ENCODE measurements around the gene PAAF1.
A peak's percentile ranks its signal among the peaks of the same experiment; 100 is the strongest.

The PAAF1 gene

GRCh38 chr11:73949246-73949645, 72.4 kb downstream of the PAAF1 start:
- DNase-seq: no peak

GRCh38 chr11:73949912-73950311, 73.1 kb downstream of the PAAF1 start:
- no peak for DNase-seq

- DNase-seq: peak; percentile 36
These were observed 74.3 kb downstream of the PAAF1 start, which contains the start of gene DNAJB13 for GRCh38 chr11:73950869-73951710. Gene DNAJB13 (plus strand): TSS chr11:73951026. CDS start chr11:73951070, 44 bp downstream.

GRCh38 chr11:73951797-73952196, 75.0 kb downstream of the PAAF1 start:
- no peak for DNase-seq

GRCh38 chr11:73956876-73957653, 80.3 kb downstream of the PAAF1 start:
- no peak for DNase-seq

GRCh38 chr11:73957654-73958361, 81.0 kb downstream of the PAAF1 start:
- DNase-seq: no peak

- DNase-seq: no peak
These were observed 81.8 kb downstream of the PAAF1 start for GRCh38 chr11:73958521-73959141.

GRCh38 chr11:73961321-73961720, 84.5 kb downstream of the PAAF1 start:
- DNase-seq: peak; percentile 37

GRCh38 chr11:73962101-73962705, 85.4 kb downstream of the PAAF1 start:
- no peak for DNase-seq

GRCh38 chr11:73963861-73964260, 87.1 kb downstream of the PAAF1 start:
- no peak for DNase-seq

GRCh38 chr11:73965076-73965763, 88.4 kb downstream of the PAAF1 start:
- DNase-seq: peak; percentile 31

GRCh38 chr11:73965764-73966121, 88.9 kb downstream of the PAAF1 start:
- DNase-seq: no peak

GRCh38 chr11:73968356-73968966, 91.7 kb downstream of the PAAF1 start:
- DNase-seq: no peak

GRCh38 chr11:73969091-73969490, 92.3 kb downstream of the PAAF1 start:
- no peak for DNase-seq

GRCh38 chr11:73969991-73970800, 93.4 kb downstream of the PAAF1 start:
- DNase-seq: no peak

- DNase-seq: no peak
These were observed 94.4 kb downstream of the PAAF1 start for GRCh38 chr11:73971175-73971719.

GRCh38 chr11:73972187-73972586, 95.4 kb downstream of the PAAF1 start:
- DNase-seq: no peak

GRCh38 chr11:73972620-73973449, 96.0 kb downstream of the PAAF1 start:
- DNase-seq: no peak

All from fibroblast of upper back skin (primary cell).